Esophagus (tissue), 2 donors: Measurements from ENCODE around the gene ELN. TPM values are rescaled to one million over a fixed set of nuclear protein-coding genes. Genes with fewer than 3 reads are reported as not detected.

Experiments used
- H3K27ac ChIP-seq, 2 donors: one replicate each; pipeline ENCODE4 v1.5.1; 2013; ENCODE audit warnings: low read depth in 2 of 2, mild to moderate bottlenecking in 2 of 2, inconsistent platforms in 1 of 2, low read length in 1 of 2, moderate library complexity in 1 of 2
- H3K27me3 ChIP-seq, 2 donors: one replicate each; pipeline ENCODE4 v1.6.1; 2013; ENCODE audit warnings: low read length in 2 of 2, control low read depth in 1 of 2, mild to moderate bottlenecking in 1 of 2; ENCODE audit not compliant: insufficient read depth in 2 of 2, control insufficient read depth in 1 of 2
- H3K36me3 ChIP-seq, 2 donors: one replicate each; pipeline ENCODE4 v1.6.1; 2013; ENCODE audit warnings: low read length in 1 of 2; ENCODE audit not compliant: control insufficient read depth in 2 of 2, insufficient read depth in 2 of 2
- H3K4me1 ChIP-seq, 2 donors: one replicate each; pipeline ENCODE4 v1.6.1; 2013; ENCODE audit warnings: low read length in 1 of 2; ENCODE audit not compliant: control insufficient read depth in 2 of 2, insufficient read depth in 2 of 2
- H3K4me3 ChIP-seq, 2 donors: one replicate each; pipeline ENCODE4 v1.5.1; 2013; ENCODE audit warnings: low read length in 2 of 2, mild to moderate bottlenecking in 2 of 2, low read depth in 1 of 2, moderate library complexity in 1 of 2
- H3K9me3 ChIP-seq, 2 donors: one replicate each; pipeline ENCODE4 v1.6.1; 2013; ENCODE audit warnings: mild to moderate bottlenecking in 2 of 2, low read depth in 1 of 2, low read length in 1 of 2, moderate library complexity in 1 of 2; ENCODE audit not compliant: control insufficient read depth in 2 of 2, insufficient read depth in 1 of 2
- WGBS, 2 donors: extraction: QIAGEN DNeasy Blood & Tissue Kit; methylation state at CpG; one replicate each; pipeline ENCODE4 v1.1.7; 2013; 5-methylcytosine and 5-hydroxymethylcytosine counted together
- polyA plus RNA-seq, 2 donors: library from polyadenylated mRNA; stranded (reverse); fragments of 200-250 nt; gene quantifications; one replicate each; pipeline ENCODE4 v1.2.3, GENCODE V29; 2013
- donor health status: healthy with polysubstance abuse.
- donor health status: Bipolar disorder and iron deficiency.

Gene ELN
- polyA plus RNA-seq, 2 donors, result 12.6 to 25.7 TPM

DNA sequence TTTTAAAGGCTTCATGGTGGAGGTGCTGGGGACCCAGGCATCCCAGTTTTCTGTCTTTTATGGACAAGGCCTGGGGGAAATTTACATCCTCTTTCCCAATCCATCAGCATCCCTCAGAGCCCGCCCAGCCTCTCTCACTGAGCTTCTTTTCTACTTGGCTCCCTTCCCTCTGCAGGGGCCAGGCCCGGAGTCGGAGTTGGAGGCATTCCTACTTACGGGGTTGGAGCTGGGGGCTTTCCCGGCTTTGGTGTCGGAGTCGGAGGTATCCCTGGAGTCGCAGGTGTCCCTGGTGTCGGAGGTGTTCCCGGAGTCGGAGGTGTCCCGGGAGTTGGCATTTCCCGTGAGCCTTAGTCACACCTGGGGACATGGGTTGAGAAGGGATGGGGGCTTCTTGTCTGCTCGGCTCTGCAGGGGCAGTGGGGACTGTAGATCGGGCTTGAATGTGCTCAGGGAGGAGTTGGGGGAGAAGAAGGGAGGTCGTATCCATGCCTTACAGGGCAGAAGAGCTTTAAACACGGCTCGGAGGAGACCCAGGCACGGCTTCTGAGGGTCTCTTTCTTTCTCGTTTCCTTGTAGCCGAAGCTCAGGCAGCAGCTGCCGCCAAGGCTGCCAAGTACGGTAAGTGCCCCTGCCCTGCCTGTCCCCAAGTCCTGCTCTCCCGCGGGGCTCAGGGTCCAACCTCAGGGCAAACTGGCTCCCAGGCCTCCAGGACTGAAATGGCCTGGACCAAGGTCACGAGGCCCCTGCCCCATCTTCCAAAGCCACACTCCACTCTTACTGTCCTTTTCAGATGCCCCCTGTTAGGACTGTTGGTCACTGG lies 28.3 kb downstream of the ELN start:
- no peaks in the 10 kb centered on the region for H3K27me3 ChIP-seq
- no peak overlapping the region for H3K27ac ChIP-seq
- WGBS, 2 donors, result 88 to 89% methylated on average over 25 to 26 of the region's 26 CpGs
- peaks cover 0 to 10% of the 10 kb centered on the region in 2 donors for H3K4me1 ChIP-seq
- H3K4me3 ChIP-seq, result no peak overlapping the region
- peaks cover 0 to 4% of the 10 kb centered on the region in 2 donors for H3K36me3 ChIP-seq
- no peaks in the 10 kb centered on the region for H3K9me3 ChIP-seq

GRCh38 chr7:74057216-74057925 lies 29.4 kb downstream of the ELN start:
- WGBS, 2 donors, result 66 to 68% methylated on average over 11 of the region's 11 CpGs

GRCh38 chr7:74057987-74058386 lies 30.0 kb downstream of the ELN start:
- peaks cover 5 to 16% of the 10 kb centered on the region in 2 donors for H3K4me1 ChIP-seq
- no peaks in the 10 kb centered on the region for H3K27me3 ChIP-seq
- H3K4me3 ChIP-seq, result no peak overlapping the region
- H3K9me3 ChIP-seq, result no peaks in the 10 kb centered on the region
- 87 to 90% methylated on average over 1 of the region's 1 CpG for WGBS, 2 donors
- H3K27ac ChIP-seq, result no peak overlapping the region
- peaks cover 0 to 4% of the 10 kb centered on the region in 2 donors for H3K36me3 ChIP-seq

More at GRCh38 chr7:74057216-74057925, 29.4 kb downstream of the ELN start:
- Histone ChIP-seq H3K27me3 (no peaks in the 10 kb centered on the region), H3K4me1 (peaks cover 5 to 16% of the 10 kb centered on the region in 2 donors), H3K4me3 (no peak overlapping the region), H3K9me3 (no peaks in the 10 kb centered on the region), H3K36me3 (peaks cover 0 to 4% of the 10 kb centered on the region in 2 donors), H3K27ac (no peak overlapping the region)

- 90 to 91% methylated on average over 7 of the region's 7 CpGs for WGBS, 2 donors
- H3K4me3 ChIP-seq, result no peak overlapping the region
- peaks cover 0 to 4% of the 10 kb centered on the region in 2 donors for H3K36me3 ChIP-seq
- H3K27ac ChIP-seq, result no peak overlapping the region
- H3K27me3 ChIP-seq, result no peaks in the 10 kb centered on the region
- H3K4me1 ChIP-seq, result peaks cover 5 to 16% of the 10 kb centered on the region in 2 donors
- H3K9me3 ChIP-seq, result no peaks in the 10 kb centered on the region
Observed at GRCh38 chr7:74058486-74058885, 30.5 kb downstream of the ELN start.

GRCh38 chr7:74059037-74059436 lies 31.1 kb downstream of the ELN start:
- Histone ChIP-seq H3K4me3 (no peak overlapping the region), H3K27ac (no peak overlapping the region), H3K4me1 (peaks cover 5 to 16% of the 10 kb centered on the region in 2 donors), H3K9me3 (no peaks in the 10 kb centered on the region), H3K36me3 (peaks cover 0 to 4% of the 10 kb centered on the region in 2 donors), H3K27me3 (no peaks in the 10 kb centered on the region)
- 51 to 74% methylated on average over 2 of the region's 2 CpGs for WGBS, 2 donors

GRCh38 chr7:74059681-74060588 lies 32.0 kb downstream of the ELN start:
- H3K4me3 ChIP-seq, result no peak overlapping the region
- peak overlapping the region; percentile 57 to 76 for H3K27ac ChIP-seq
- no peaks in the 10 kb centered on the region for H3K9me3 ChIP-seq
- peaks cover 0 to 4% of the 10 kb centered on the region in 2 donors for H3K36me3 ChIP-seq
- H3K27me3 ChIP-seq, result no peaks in the 10 kb centered on the region
- WGBS, 2 donors, result 38 to 47% methylated on average over 18 to 21 of the region's 21 CpGs
- H3K4me1 ChIP-seq, result peaks cover 5 to 16% of the 10 kb centered on the region in 2 donors

DNA sequence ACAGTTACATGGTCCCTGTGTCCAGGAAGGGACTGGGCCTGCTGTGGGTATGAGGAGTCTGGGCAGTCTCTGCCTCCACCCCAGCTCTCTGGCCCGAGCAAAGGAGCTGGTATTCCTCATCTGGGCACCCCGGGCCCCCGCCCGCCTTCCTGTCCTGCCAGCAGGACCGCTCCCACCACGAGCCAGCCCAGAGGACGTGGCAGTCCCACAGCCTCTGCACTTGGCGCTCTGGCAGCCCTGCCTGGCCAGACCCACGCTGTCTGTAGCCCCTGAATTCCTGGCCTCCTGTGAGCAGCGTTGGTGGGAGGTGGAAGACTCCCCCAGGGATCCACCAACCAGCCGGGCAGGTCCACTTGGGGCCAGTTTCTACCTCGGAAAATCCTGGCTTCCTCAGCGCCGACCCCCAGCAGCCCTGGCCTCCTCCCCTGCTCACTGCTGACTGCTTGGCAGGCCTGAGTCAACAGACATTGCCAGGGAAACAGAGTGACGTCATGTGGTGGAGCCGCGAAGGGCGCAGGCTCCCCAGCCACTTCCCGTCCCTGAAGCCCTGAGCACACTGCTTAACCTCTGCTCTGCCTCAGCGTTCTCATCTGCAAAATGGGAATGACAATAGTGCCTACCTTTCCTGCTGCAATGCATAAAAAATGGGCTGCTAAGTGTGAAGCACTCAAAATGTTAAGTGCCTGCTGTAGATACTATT lies 34.0 kb downstream of the ELN start:
- Histone ChIP-seq H3K27ac (peak overlapping the region; percentile 66 to 84), H3K27me3 (no peaks in the 10 kb centered on the region), H3K9me3 (no peaks in the 10 kb centered on the region), H3K4me1 (peaks cover 5 to 16% of the 10 kb centered on the region in 2 donors), H3K36me3 (peaks cover 0 to 5% of the 10 kb centered on the region in 2 donors), H3K4me3 (no peak overlapping the region)
- WGBS, 2 donors, result 27% methylated on average over 20 of the region's 20 CpGs

GRCh38 chr7:74063223-74063641 lies 35.3 kb downstream of the ELN start:
- no peaks in the 10 kb centered on the region for H3K9me3 ChIP-seq
- H3K36me3 ChIP-seq, result peaks cover 0 to 5% of the 10 kb centered on the region in 2 donors
- no peaks in the 10 kb centered on the region for H3K27me3 ChIP-seq
- no peak overlapping the region for H3K4me3 ChIP-seq
- peaks cover 5 to 16% of the 10 kb centered on the region in 2 donors for H3K4me1 ChIP-seq
- WGBS, 2 donors, result 93% methylated on average over 13 to 14 of the region's 14 CpGs
- H3K27ac ChIP-seq, result no peak overlapping the region
